HK-2 (cell line): ENCODE measurements around the gene SASH1.

Source experiments
- DNase-seq: peaks from one replicate; pipeline ENCODE4 v3.0.0-alpha.2; 2018; ENCODE audit not compliant: unreplicated experiment

SASH1 gene

DNA sequence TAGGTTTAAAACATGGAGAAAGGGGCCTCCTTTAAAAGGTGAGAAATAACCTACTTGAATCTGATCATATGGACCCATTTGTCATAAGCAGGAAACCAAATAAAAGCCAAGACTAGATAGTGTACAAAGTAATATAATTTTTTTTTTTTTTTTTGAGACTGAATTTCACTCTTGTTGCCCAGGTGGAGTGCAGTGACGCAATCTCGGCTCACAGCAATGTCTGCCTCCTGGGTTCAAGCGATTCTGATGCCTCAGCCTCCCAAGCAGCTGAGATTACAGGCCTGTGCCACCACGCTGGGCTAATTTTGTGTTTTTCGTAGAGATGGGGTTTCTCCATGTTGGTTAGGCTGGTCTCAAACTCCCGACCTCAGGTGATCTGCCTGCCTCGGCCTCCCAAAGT is 89.2 kb downstream of the SASH1 start:
- DNase-seq: no peak

DNA sequence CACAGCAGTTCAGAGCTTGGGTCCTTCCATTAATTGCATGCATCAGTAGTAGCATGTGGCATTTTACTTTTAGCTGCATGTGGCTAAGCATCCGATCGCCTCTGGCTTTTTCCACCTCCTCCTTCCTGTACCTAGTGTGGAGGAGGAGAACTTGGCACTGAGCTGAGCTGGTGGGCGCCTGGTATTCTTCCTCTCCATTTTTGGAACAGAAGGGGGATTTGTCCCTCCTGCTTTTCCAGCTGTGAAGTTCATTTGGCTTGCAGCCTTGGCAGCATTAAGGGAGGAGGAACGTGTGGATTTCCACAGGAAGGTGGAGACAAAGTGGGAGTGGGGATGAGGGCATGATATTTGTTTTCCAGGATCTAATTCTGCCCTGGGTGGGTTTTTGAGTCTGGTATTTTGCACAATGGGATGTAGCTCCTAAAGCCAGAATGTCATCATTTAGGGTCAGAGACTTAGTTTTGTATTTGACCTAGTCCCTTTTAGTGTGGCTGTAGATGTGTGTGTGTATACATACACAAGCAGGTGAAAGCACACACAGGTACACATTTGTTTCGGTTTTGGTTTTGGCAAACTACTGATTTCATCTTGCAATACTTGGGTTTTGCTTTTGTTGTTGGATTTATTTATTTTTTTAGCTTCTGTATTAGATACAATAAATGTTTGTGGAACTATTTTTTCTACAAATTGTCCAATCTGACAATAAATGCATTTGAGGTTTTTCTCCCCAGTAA is 90.0 kb downstream of the SASH1 start:
- no peak for DNase-seq

DNA sequence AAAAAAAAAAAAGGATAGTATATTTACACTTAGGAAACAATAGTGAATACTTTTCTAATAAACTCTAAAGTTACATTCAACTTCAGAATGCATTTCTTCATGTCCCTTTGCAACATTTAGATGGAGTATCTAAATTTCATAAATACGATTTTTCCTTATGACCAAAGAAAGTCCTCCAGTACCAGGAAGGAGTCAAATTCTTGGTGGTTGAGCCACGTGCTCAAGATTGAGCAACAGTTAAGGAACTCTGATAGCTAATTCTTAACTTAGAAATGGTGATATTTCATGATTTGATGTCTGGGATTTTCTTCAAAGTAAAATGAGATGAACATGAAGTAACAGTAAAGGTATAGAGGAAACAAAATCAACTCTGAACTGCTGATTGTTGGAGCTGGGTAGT is 92.7 kb downstream of the SASH1 start:
- DNase-seq: no peak

DNA sequence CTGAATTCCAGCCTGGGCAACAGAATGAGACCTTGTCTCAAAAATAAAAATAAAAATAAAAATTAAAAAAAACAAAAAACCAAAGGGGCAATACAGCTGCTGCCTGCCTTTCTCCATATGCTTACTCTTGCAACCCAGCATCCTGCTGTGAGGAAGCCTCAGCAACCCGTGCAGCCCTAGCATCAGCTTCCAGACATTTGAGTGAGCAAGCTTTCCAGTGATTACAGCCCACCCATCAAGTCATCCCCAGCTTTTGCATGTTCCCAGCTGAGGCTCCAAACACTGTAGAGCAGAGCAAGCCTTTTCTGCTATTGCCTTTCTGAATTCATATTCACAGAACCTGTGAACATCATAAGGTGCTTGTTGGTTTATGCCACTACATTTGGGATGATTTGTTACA is 93.8 kb downstream of the SASH1 start:
- DNase-seq: no peak

DNA sequence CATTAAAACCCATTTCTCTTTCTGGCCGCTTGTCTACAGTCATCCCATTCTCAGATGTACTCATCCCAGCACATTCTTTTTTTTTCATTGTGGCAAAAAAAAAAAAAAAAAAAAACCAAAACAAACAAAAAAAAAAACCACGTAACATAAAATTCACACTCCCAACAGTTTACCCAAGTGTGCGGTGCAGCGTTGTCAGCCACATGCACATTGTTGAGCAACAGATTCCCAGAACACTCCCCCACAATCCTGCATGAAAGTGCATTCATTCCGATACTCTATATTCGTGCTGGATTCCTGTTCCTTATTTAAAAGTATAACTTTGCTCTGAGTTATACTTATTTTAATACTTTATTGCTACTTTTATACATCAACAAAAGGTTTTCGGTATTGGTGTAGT is 96.0 kb downstream of the SASH1 start:
- no peak for DNase-seq

DNA sequence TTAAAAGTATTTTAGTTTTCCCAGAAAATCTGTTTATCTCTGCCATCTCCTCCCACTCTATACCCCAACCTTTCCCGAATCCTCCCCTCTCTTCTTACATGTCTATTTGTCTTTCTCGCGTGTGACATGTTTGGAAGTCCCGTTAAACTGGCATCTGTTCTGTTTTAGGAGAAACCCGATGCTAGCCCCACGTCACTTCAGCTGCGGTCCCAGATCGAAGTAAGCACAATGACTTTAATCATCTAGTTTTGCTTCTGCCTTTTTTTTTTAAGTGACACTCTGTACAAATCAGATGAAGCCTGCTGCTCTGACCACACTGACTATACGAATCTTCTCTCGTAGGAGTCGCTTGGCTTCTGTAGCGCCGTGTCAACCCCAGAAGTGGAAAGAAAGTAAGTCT is 97.4 kb downstream of the SASH1 start:
- no peak for DNase-seq

DNA sequence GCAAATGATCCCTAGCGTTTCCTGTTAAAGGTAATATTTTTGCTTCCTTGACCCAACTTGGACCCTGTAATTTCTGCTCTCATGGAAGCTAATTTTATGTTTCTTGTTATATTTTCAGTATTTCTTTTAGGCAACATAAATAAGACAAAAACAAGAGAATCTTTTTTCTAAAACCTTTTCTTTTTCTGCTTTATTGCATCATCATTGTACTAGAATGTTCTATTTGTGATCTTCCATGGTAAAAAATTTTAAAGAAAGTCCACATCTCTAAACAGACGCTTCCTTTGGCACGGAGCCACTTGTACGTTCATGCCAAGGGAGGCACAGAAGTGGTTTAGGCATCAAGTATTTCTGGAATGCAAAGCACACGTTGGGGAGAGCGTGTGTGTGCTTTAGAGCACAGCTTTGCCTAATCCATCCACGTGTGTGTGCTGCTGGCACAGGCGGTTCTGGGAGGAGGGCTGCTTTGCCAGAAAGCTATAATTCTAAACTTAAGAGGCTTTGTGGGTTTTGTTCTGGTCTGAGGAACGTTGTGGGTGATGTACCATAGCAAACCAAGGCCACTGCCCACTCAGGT is 98.3 kb downstream of the SASH1 start:
- DNase-seq: peak; percentile 76

DNA sequence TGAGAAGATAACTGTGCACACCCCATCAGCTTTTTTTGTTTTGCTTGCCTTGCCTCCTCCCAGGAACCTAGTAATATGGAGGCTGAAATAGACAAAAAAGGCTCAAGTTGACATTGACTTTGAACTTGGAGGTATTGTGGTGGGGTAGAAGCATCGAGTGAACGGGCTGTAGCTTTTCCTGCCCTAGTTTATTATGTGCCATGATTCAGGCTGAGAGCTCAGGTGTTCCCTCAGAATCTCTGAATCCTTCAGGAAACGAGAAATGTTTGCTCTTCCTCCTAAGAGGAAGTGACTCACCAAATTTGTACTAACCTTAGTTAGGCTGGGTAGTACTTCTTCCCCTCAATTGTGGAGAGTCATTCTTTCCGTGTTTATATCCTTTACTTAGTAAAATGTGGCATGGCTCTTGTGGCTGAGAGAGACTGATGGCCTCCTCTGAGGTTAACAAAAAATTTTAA is 98.8 kb downstream of the SASH1 start:
- no peak for DNase-seq

DNA sequence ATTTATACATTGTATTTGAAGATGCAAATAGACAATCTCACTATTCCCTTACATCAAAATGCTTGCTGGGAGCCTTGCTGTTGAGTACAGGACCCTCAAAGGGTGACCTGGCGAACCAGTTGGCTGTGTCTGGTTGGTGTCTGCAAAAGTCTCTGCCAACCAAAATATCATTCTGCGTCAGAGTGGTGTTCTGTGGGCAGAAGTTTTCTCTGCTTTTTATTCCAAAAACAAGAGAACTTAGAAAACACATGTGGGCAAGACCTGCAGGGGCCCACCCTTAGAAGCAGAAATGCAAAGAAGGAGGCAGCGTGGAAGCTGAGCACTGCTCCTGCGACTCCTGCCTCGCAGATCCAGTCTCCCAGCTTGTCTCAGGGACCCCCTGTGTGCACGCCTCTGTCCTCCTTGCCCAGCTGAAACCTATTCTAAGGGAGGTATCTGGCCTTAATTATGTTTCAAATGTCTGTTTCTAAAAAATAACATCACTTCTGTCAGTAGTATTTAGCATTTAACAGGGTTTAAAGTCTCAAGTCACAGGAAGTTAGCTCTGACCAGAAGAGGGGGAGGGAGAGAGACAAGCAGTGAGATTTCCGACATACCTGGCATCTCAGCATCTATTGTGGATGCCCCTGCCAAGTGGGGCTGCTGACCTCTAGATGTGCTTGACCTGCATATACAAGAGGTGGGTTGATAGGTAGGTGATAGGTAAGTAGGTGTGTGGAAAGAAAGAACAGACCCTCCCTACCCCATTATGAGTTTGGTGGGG is 101.3 kb downstream of the SASH1 start:
- DNase-seq: no peak

DNA sequence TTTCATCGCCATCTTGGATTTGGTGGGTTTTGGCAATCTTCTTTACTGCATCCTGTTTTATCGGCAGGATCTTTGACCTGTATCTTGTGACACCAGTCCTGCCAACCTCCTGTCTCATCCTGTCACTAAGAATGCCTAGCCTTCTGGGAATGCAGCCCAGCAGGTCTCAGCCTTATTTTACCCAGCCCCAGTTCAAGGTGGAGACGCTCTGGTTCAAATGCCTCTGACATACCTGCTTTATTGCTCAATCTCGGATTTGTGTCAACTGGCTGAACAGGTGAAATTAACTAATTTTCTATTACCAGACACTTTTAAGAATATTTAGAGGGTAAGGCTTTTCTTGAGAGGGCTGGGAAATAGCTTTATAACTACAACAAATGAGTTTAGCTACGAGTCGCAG is 102.5 kb downstream of the SASH1 start:
- DNase-seq: no peak

DNA sequence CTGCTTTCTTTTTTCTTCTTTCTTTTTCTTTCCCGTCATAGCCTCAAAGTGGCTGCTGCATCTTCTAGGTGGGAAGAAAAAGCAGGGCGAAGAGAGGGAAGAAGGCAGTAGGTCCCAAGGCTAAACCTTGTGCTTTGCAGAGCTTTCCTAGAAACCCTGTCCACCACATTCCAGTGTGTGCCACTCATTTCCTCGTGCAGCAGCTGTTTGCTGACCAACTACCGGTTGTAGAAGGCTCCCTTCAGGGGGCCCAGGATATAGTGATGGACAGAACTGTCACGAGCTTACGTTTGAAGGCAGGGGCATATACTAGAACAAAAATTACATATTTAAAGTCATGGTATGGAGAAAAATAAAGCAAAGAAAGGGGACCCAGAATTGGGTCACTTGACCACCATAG is 103.0 kb downstream of the SASH1 start:
- peak; percentile 26 for DNase-seq

DNA sequence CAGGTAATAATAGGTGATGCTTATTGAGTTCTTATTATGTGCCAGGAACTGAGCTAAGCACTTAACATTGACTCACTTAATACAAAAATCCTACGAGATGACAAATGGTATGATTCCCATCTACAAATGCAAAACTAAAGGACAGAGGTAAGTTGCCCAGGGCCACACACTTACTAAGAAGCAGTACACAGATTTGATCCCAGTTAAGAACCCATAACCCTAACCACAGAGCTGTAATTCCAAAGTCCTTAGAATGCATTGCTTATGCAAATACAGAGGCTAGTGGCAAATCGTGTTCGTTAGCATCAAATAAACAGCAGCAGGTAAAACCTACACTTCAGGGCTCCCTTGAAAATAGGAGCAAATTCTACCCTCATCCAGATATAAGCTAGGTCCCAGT is 104.0 kb downstream of the SASH1 start:
- no peak for DNase-seq

DNA sequence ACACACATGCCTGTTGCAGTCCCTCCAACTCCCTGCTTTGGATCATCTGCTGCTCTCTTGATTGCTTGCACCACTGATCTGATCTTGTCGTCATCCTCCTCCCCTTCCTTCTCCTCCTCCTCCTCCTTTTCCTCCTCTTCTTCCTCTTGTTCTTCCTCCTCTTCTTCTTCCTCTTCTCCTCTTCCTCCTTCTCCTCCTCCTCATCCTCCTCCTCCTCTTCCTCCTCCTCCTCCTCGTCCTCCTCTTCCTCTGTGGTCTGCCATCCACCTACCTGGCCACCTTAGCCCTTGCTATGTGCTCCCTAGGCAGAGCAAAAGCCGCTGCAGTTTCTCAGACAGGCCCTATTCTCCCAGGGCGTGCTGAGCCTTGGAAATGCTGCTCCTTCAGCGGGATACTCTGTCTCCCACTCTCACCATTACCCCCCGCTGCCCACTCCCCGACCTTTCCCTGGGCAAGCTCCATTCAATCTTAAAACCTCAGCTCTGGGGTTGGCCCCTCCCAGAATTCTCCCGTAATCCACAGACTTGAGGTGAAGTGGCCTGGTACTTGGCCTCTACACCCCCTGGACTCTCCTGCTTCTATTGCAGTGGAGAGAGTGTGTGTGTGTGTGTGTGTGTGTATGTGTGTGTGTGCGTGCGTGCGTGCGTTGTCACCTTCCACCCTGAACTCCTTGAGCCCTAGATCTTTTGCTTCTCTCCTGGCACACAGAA is 105.0 kb downstream of the SASH1 start:
- DNase-seq: no peak

DNA sequence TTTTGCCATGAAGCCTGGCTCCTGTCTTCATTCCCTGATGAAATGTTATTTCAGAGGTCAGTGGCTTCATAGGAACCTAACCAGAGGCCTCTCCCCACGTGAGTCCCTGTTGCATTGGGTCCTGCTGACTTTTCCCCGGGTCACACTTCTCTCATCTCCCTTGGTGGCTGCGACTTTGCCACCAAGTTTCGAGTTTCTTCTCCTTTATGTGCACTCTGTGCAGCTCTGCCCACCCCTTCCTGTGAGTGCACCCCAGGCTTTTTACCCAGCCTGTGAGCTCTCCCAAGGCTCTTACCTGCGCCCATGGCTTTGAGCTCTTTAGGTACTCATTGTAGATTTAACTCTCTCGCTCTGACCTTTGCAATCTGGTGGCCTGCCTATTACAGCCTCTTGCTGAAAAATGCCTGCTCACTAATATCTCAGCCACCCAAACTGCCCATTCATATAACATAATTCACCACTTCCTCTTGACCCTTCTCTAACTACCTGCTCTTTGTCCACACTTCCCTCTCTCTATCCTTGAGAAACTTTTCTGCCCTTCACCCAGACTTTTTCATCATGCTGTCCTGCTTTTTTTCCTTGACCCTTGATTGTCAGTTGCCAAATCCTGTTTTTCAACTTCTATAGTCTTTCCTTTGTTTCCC is 105.9 kb downstream of the SASH1 start:
- no peak for DNase-seq

DNA sequence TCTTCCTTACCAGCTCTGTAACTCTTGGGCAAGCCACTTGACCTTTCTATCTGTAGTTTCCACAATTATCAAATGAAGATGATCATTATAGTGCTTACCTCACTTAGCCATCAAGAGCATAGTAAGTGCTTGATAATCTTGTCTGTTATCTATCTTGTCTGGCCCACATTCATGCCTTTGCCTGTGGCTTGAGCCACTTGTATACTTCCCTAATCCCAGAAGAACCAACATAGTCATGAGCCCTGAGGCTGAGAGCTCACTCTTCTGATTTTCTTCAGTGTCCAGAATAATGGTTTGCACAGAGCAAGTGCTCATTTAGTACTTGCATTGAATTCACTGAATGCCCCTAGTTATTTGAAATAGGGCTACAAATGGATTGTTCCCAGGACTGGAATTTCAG is 108.2 kb downstream of the SASH1 start:
- no peak for DNase-seq

DNA sequence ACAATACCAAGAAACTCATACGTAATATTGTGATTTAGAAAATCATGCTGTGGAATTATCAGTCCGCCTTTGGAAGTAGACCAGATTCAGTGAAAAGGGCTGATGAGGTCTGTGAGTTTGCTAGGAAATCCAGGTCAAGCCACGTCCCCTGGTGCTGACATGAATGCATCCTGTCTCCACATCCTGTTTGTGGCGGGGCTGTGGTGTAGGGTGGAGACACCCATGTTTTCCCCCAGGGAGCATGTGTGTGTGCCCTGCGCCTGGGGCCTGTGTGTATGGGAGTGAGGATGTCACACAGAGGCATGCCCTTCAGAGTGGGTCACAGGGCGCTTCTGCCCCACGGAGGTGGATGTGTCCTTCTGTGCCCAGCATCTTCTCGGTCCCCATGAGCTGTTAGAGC is 109.1 kb downstream of the SASH1 start:
- DNase-seq: no peak

DNA sequence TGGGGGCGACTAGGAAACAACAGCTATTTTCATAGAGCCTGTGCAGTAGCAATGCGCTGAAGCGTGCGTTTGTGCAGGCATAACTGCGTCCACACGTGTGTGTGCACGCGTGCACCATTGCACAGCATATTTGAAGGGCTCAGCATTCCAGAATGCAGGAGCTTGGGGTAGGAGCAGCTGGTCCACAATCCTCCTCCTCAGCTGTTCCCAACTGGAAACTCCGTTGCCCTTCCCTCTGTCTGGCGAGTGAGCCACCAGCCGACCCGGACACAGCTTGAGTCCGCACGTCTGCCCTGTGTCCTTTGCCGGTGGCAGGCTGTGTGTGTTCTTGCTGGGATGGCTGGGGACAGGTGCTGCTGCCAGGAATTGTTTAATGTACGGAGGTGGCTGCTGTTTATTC is 110.2 kb downstream of the SASH1 start:
- DNase-seq: no peak

DNA sequence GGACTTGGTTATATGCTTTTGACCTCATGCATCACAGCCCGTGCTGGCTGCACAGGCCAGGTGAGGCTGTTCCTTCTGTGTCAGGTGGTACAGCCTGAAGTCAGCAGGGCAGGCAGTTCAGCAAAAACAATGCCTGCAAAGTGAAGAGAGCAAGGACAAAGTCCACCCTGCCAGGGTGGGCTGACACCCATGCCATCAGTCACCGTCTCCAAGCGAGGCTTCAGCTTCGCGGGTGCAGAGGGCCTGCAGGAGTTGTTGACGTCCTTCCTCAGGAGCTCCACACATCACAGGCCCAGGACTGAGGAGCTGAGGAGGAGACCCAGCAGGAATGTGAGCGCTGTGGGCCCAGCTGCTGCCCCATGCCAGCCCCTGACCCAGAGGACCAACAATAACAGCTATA is 111.3 kb downstream of the SASH1 start:
- DNase-seq: no peak

DNA sequence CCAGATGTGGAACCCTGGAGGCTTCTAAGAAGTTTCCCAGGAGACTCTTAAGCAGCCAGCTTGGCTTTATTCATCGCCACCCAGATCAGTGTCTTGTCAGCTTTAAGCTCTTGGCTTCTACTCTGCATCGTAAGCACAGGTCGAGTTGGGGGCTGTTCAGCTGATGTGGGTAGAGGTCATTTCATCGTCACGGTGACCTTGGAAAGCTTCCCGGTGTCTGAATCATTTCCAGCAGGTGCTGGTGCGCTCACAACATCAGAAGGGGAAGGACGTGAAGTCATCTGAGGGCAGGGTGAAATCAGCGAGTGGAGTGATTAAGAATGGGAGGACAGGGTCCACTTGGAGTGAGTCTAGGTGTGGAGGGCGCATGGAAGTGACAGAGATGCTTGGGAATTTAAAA is 112.6 kb downstream of the SASH1 start:
- DNase-seq: no peak

DNA sequence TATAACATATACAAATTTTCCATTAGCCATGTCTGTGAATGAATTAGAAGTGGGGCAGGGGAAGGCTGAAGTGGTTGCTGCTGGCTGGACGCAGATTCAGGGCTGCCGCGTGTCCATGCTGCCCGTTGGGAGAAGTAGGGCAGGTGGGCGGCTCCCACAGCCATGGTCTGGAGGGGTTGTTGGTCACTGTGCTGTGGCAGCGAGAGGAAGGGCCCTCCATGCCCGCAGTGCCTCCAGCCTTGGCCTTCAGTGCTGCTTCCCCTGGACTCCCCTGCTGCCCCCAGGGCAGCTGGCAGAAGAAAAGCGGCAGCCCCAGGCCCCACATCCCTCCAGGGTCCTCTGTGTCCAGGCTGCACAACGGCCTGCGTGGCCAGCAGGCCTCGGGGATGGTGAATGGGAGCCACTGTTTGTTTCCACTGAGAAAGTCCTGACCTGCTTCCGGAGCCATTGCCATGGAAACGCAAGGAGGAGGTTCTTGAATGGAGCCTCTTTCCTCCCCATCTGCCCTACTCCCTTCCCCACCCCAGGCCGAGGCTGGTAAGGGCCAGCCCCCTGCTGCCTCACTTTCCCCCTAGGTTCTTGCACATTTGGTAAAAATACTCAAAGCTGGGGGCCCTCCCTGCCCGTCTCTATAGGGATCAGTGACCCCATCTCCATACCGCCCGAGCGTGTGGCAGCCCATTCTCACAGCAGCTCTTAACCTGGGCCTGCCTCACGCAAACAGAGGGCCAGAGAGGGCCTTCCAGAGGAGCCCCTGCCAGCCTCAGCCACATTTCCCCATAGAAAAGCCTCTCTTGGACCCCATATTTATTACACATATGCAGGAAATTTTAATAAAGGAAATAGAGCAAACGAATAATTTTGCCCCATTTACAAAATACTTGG is 113.3 kb downstream of the SASH1 start:
- no peak for DNase-seq
